ENCODE measurements around the gene THEMIS.

Gene THEMIS

GRCh38 chr6:127737768-127738167, 163.1 kb downstream of the THEMIS start:
- Histone ChIP-seq H3K4me2 (ENCODE audit: low read length) (no peak overlapping the region), H3K18ac (ENCODE audit: low read length) (no peak overlapping the region), H3K4ac (ENCODE audit: low read depth, low read length) (no peak overlapping the region), H3K56ac (ENCODE audit: low read length) (no peak overlapping the region), H3K9ac (ENCODE audit: low read length) (no peak overlapping the region), H4K8ac (ENCODE audit: low read depth, low read length) (no peak overlapping the region), H3K4me3 (ENCODE audit: low read length) (no peak overlapping the region), H2BK120ac (ENCODE audit: low read depth, low read length) (no peak overlapping the region), H3K36me3 (ENCODE audit: control insufficient read depth, insufficient read depth, low read length) (no peaks in the 10 kb centered on the region), H4K5ac (ENCODE audit: low read length) (no peak overlapping the region), H3K4me1 (ENCODE audit: control insufficient read depth, low read depth, low read length) (no peaks in the 10 kb centered on the region), H3K27me3 (ENCODE audit: insufficient read depth, low read length, poor library complexity) (no peaks in the 10 kb centered on the region), H3K79me1 (ENCODE audit: low read length) (no peaks in the 10 kb centered on the region), H3K23ac (ENCODE audit: low read length) (no peak overlapping the region), H3K79me2 (ENCODE audit: control insufficient read depth, insufficient read depth, low read length) (no peaks in the 10 kb centered on the region), H2BK5ac (ENCODE audit: low read length) (no peak overlapping the region), H3K27ac (ENCODE audit: low read depth, low read length) (no peak overlapping the region), H2AK5ac (ENCODE audit: low read length) (no peak overlapping the region), H2BK15ac (replicated peaks; ENCODE audit: low read depth) (no peak overlapping the region)
- no CpG with 5 or more reads among the region's 3 CpGs for WGBS (ENCODE audit: extremely low coverage, insufficient coverage, low lambda C conversion rate)
- DNase-seq: no peak

GRCh38 chr6:127737009-127737486, 163.8 kb downstream of the THEMIS start:
- peak; percentile 68 for DNase-seq
- Histone ChIP-seq H2BK15ac (replicated peaks; ENCODE audit: low read depth) (no peak overlapping the region), H3K9ac (ENCODE audit: low read length) (no peak overlapping the region), H2BK120ac (ENCODE audit: low read depth, low read length) (no peak overlapping the region), H3K4ac (ENCODE audit: low read depth, low read length) (no peak overlapping the region), H2AK5ac (ENCODE audit: low read length) (no peak overlapping the region), H3K79me2 (ENCODE audit: control insufficient read depth, insufficient read depth, low read length) (no peaks in the 10 kb centered on the region), H3K4me2 (ENCODE audit: low read length) (no peak overlapping the region), H3K18ac (ENCODE audit: low read length) (no peak overlapping the region), H3K79me1 (ENCODE audit: low read length) (no peaks in the 10 kb centered on the region), H4K8ac (ENCODE audit: low read depth, low read length) (no peak overlapping the region), H3K4me3 (ENCODE audit: low read length) (no peak overlapping the region), H4K5ac (ENCODE audit: low read length) (no peak overlapping the region), H3K56ac (ENCODE audit: low read length) (no peak overlapping the region), H2BK5ac (ENCODE audit: low read length) (no peak overlapping the region), H3K4me1 (ENCODE audit: control insufficient read depth, low read depth, low read length) (no peaks in the 10 kb centered on the region), H3K27ac (ENCODE audit: low read depth, low read length) (no peak overlapping the region), H3K23ac (ENCODE audit: low read length) (no peak overlapping the region), H3K36me3 (ENCODE audit: control insufficient read depth, insufficient read depth, low read length) (no peaks in the 10 kb centered on the region), H3K27me3 (ENCODE audit: insufficient read depth, low read length, poor library complexity) (no peaks in the 10 kb centered on the region)

GRCh38 chr6:127732927-127733326, 167.9 kb downstream of the THEMIS start:
- Histone ChIP-seq H2AK5ac (ENCODE audit: low read length) (no peak overlapping the region), H3K36me3 (ENCODE audit: control insufficient read depth, insufficient read depth, low read length) (no peaks in the 10 kb centered on the region), H3K79me2 (ENCODE audit: control insufficient read depth, insufficient read depth, low read length) (no peaks in the 10 kb centered on the region), H4K8ac (ENCODE audit: low read depth, low read length) (no peak overlapping the region), H4K5ac (ENCODE audit: low read length) (no peak overlapping the region), H3K18ac (ENCODE audit: low read length) (no peak overlapping the region), H3K56ac (ENCODE audit: low read length) (no peak overlapping the region), H2BK5ac (ENCODE audit: low read length) (no peak overlapping the region), H2BK15ac (replicated peaks; ENCODE audit: low read depth) (no peak overlapping the region), H3K27ac (ENCODE audit: low read depth, low read length) (no peak overlapping the region), H3K79me1 (ENCODE audit: low read length) (no peaks in the 10 kb centered on the region), H3K4ac (ENCODE audit: low read depth, low read length) (no peak overlapping the region), H3K9ac (ENCODE audit: low read length) (no peak overlapping the region), H3K4me1 (ENCODE audit: control insufficient read depth, low read depth, low read length) (no peaks in the 10 kb centered on the region), H3K4me2 (ENCODE audit: low read length) (no peak overlapping the region), H3K27me3 (ENCODE audit: insufficient read depth, low read length, poor library complexity) (no peaks in the 10 kb centered on the region), H3K23ac (ENCODE audit: low read length) (no peak overlapping the region), H2BK120ac (ENCODE audit: low read depth, low read length) (no peak overlapping the region), H3K4me3 (ENCODE audit: low read length) (no peak overlapping the region)
- WGBS (ENCODE audit: extremely low coverage, insufficient coverage, low lambda C conversion rate): no CpG with 5 or more reads among the region's 3 CpGs
- DNase-seq: no peak

GRCh38 chr6:127727260-127727953, 173.5 kb downstream of the THEMIS start:
- H3K4me2 ChIP-seq (ENCODE audit: low read length): no peak overlapping the region
- no CpG with 5 or more reads among the region's 1 CpG for WGBS (ENCODE audit: extremely low coverage, insufficient coverage, low lambda C conversion rate)
- no peak overlapping the region for H2AK5ac ChIP-seq (ENCODE audit: low read length)
- H3K4me1 ChIP-seq (ENCODE audit: control insufficient read depth, low read depth, low read length): no peaks in the 10 kb centered on the region
- H3K79me2 ChIP-seq (ENCODE audit: control insufficient read depth, insufficient read depth, low read length): no peaks in the 10 kb centered on the region
- H3K27me3 ChIP-seq (ENCODE audit: insufficient read depth, low read length, poor library complexity): no peaks in the 10 kb centered on the region
- DNase-seq: no peak
- no peak overlapping the region for H4K8ac ChIP-seq (ENCODE audit: low read depth, low read length)
- no peak overlapping the region for H4K5ac ChIP-seq (ENCODE audit: low read length)
- no peak overlapping the region for H3K27ac ChIP-seq (ENCODE audit: low read depth, low read length)
- no peak overlapping the region for H2BK5ac ChIP-seq (ENCODE audit: low read length)
- H3K9ac ChIP-seq (ENCODE audit: low read length): no peak overlapping the region
- no peak overlapping the region for H2BK120ac ChIP-seq (ENCODE audit: low read depth, low read length)
- no peak overlapping the region for H3K23ac ChIP-seq (ENCODE audit: low read length)
- no peak overlapping the region for H3K4ac ChIP-seq (ENCODE audit: low read depth, low read length)
- no peaks in the 10 kb centered on the region for H3K36me3 ChIP-seq (ENCODE audit: control insufficient read depth, insufficient read depth, low read length)
- no peak overlapping the region for H3K4me3 ChIP-seq (ENCODE audit: low read length)
- H3K56ac ChIP-seq (ENCODE audit: low read length): no peak overlapping the region
- no peak overlapping the region for H2BK15ac ChIP-seq (replicated peaks; ENCODE audit: low read depth)
- no peaks in the 10 kb centered on the region for H3K79me1 ChIP-seq (ENCODE audit: low read length)
- H3K18ac ChIP-seq (ENCODE audit: low read length): no peak overlapping the region

GRCh38 chr6:127725821-127726220, 175.0 kb downstream of the THEMIS start:
- no peaks in the 10 kb centered on the region for H3K27me3 ChIP-seq (ENCODE audit: insufficient read depth, low read length, poor library complexity)
- H3K27ac ChIP-seq (ENCODE audit: low read depth, low read length): no peak overlapping the region
- no peak overlapping the region for H3K18ac ChIP-seq (ENCODE audit: low read length)
- H2BK120ac ChIP-seq (ENCODE audit: low read depth, low read length): no peak overlapping the region
- H4K8ac ChIP-seq (ENCODE audit: low read depth, low read length): no peak overlapping the region
- no peaks in the 10 kb centered on the region for H3K4me1 ChIP-seq (ENCODE audit: control insufficient read depth, low read depth, low read length)
- H2BK15ac ChIP-seq (replicated peaks; ENCODE audit: low read depth): no peak overlapping the region
- no peak overlapping the region for H2AK5ac ChIP-seq (ENCODE audit: low read length)
- H3K56ac ChIP-seq (ENCODE audit: low read length): no peak overlapping the region
- no peak overlapping the region for H3K23ac ChIP-seq (ENCODE audit: low read length)
- WGBS (ENCODE audit: extremely low coverage, insufficient coverage, low lambda C conversion rate): no CpG with 5 or more reads among the region's 1 CpG
- H3K36me3 ChIP-seq (ENCODE audit: control insufficient read depth, insufficient read depth, low read length): no peaks in the 10 kb centered on the region
- no peak overlapping the region for H3K4ac ChIP-seq (ENCODE audit: low read depth, low read length)
- H3K4me2 ChIP-seq (ENCODE audit: low read length): no peak overlapping the region
- H2BK5ac ChIP-seq (ENCODE audit: low read length): no peak overlapping the region
- H3K4me3 ChIP-seq (ENCODE audit: low read length): no peak overlapping the region
- H3K9ac ChIP-seq (ENCODE audit: low read length): no peak overlapping the region
- no peaks in the 10 kb centered on the region for H3K79me2 ChIP-seq (ENCODE audit: control insufficient read depth, insufficient read depth, low read length)
- no peak for DNase-seq
- no peaks in the 10 kb centered on the region for H3K79me1 ChIP-seq (ENCODE audit: low read length)
- no peak overlapping the region for H4K5ac ChIP-seq (ENCODE audit: low read length)

GRCh38 chr6:127718694-127719093, 182.2 kb downstream of the THEMIS start:
- no peak overlapping the region for H3K56ac ChIP-seq (ENCODE audit: low read length)
- H2AK5ac ChIP-seq (ENCODE audit: low read length): no peak overlapping the region
- no peaks in the 10 kb centered on the region for H3K27me3 ChIP-seq (ENCODE audit: insufficient read depth, low read length, poor library complexity)
- no peak overlapping the region for H3K27ac ChIP-seq (ENCODE audit: low read depth, low read length)
- H3K79me2 ChIP-seq (ENCODE audit: control insufficient read depth, insufficient read depth, low read length): no peaks in the 10 kb centered on the region
- H3K36me3 ChIP-seq (ENCODE audit: control insufficient read depth, insufficient read depth, low read length): no peaks in the 10 kb centered on the region
- H3K9ac ChIP-seq (ENCODE audit: low read length): no peak overlapping the region
- no peak overlapping the region for H2BK5ac ChIP-seq (ENCODE audit: low read length)
- H2BK120ac ChIP-seq (ENCODE audit: low read depth, low read length): no peak overlapping the region
- H2BK15ac ChIP-seq (replicated peaks; ENCODE audit: low read depth): no peak overlapping the region
- H4K8ac ChIP-seq (ENCODE audit: low read depth, low read length): no peak overlapping the region
- H3K4me1 ChIP-seq (ENCODE audit: control insufficient read depth, low read depth, low read length): no peaks in the 10 kb centered on the region
- no peak overlapping the region for H3K4me3 ChIP-seq (ENCODE audit: low read length)
- H3K23ac ChIP-seq (ENCODE audit: low read length): no peak overlapping the region
- no peaks in the 10 kb centered on the region for H3K79me1 ChIP-seq (ENCODE audit: low read length)
- H3K4ac ChIP-seq (ENCODE audit: low read depth, low read length): no peak overlapping the region
- no peak for DNase-seq
- H4K5ac ChIP-seq (ENCODE audit: low read length): no peak overlapping the region
- WGBS (ENCODE audit: extremely low coverage, insufficient coverage, low lambda C conversion rate): no CpG with 5 or more reads among the region's 3 CpGs
- no peak overlapping the region for H3K18ac ChIP-seq (ENCODE audit: low read length)
- no peak overlapping the region for H3K4me2 ChIP-seq (ENCODE audit: low read length)

Measured in mesendoderm (in vitro differentiated cells).